Measurements from ENCODE around the gene AIDA. TPM values are rescaled to one million over a fixed set of nuclear protein-coding genes. Genes with fewer than 3 reads are reported as not detected.
A peak's percentile ranks its signal among the peaks of the same experiment; 100 is the strongest.

AIDA gene
- 91.1 and 92.8 TPM in 2 replicates for total RNA-seq (2021)
- long read RNA-seq, transcript AIDA-201 (10 exons, 3,008 nt) = major isoform, 52 of 65 reads
- long read RNA-seq, partial matches to known transcripts = 4 of 65 reads
- long read RNA-seq, other reads (novel, unspliced or antisense) = 9 of 65 reads

- no peaks in the 10 kb centered on the region for H3K9me3 ChIP-seq (ENCODE audit: control insufficient read depth, low read depth, low read length)
- H3K4ac ChIP-seq (ENCODE audit: low read depth, low read length) = no peak within 1 kb of the TSS
- WGBS (ENCODE audit: extremely low coverage, insufficient read length, low lambda C conversion rate) = no CpG with 5 or more reads among the region's 62 CpGs
- no peaks in the 10 kb centered on the region for H4K20me1 ChIP-seq (ENCODE audit: control insufficient read depth, insufficient read depth, insufficient read length)
- H2BK12ac ChIP-seq (ENCODE audit: insufficient read length, low read depth, low read length) = no peak within 1 kb of the TSS
- Mint-ChIP-seq H3K27me3 (ENCODE audit: low read depth) (no peaks in the 10 kb centered on the region), H3K9me3 (peaks cover 0 to 1% of the 10 kb centered on the region in 2 experiments; a peak in 3 of 5 replicates), H3K36me3 (ENCODE audit: insufficient read depth in 1 of 3, low read depth in 3 of 3) (peaks cover 0 to 15% (median 4%) of the 10 kb centered on the region in 3 experiments; a peak in 6 of 7 replicates), H3K4me1 (peaks cover 14 to 15% of the 10 kb centered on the region in 2 experiments), H3K4me3 (peak within 1 kb of the TSS; percentile 88 to 96), H3K27ac (peak within 1 kb of the TSS; percentile 98 to 100 (median 99))
- no peaks in the 10 kb centered on the region for H3K4me1 ChIP-seq (ENCODE audit: insufficient read depth, low read length)
- no peak within 1 kb of the TSS for H4K91ac ChIP-seq (ENCODE audit: insufficient read length, low read depth, low read length)
- no peak within 1 kb of the TSS for H4K8ac ChIP-seq (replicated peaks; ENCODE audit: insufficient read length, low read depth, low read length)
- H3K9ac ChIP-seq (ENCODE audit: extremely low read depth, insufficient read length, low read length) = peak within 1 kb of the TSS; percentile 92
- H3K23ac ChIP-seq (ENCODE audit: insufficient read length, low read depth, low read length) = no peak within 1 kb of the TSS
- peak within 1 kb of the TSS; percentile 72 for H3K27ac ChIP-seq (ENCODE audit: insufficient read length, low read depth, low read length)
- peak within 1 kb of the TSS; percentile 44 for H4K5ac ChIP-seq (ENCODE audit: insufficient read length, low read depth, low read length)
- peaks cover 10% of the 10 kb centered on the region; the same call in 1 of the 2 replicates for H3K79me2 ChIP-seq (ENCODE audit: insufficient read depth, low read length)
- peak within 1 kb of the TSS; percentile 98 for H3K14ac ChIP-seq (ENCODE audit: insufficient read depth, low read length)
- no peak within 1 kb of the TSS for H2BK20ac ChIP-seq (ENCODE audit: low read depth, low read length, poor library complexity, severe bottlenecking)
- DNase-seq = peak; percentile 92
- H3K56ac ChIP-seq (ENCODE audit: insufficient read length, low read depth, low read length) = no peak within 1 kb of the TSS
- peaks cover 2% of the 10 kb centered on the region for H3K79me1 ChIP-seq (ENCODE audit: insufficient read depth, low read depth, low read length, poor library complexity, severe bottlenecking)
- no peak within 1 kb of the TSS for H2AK5ac ChIP-seq (ENCODE audit: insufficient read length, low read length)
- no peaks in the 10 kb centered on the region for H3K27me3 ChIP-seq (ENCODE audit: insufficient read depth, low read length)
- no peak within 1 kb of the TSS for H3T11ph ChIP-seq (ENCODE audit: low read length)
- H3K4me2 ChIP-seq (ENCODE audit: insufficient read depth, insufficient read length, low read length) = peak within 1 kb of the TSS; percentile 96
- H2BK15ac ChIP-seq (ENCODE audit: low read depth, low read length) = no peak within 1 kb of the TSS
- peaks cover 5% of the 10 kb centered on the region for H3K23me2 ChIP-seq (ENCODE audit: insufficient read length, low read depth, low read length, poor library complexity, severe bottlenecking)
- H2AFZ ChIP-seq (ENCODE audit: low read length) = peak within 1 kb of the TSS; percentile 53
- peak within 1 kb of the TSS; percentile 99 for H3K18ac ChIP-seq (ENCODE audit: insufficient read length, low read depth, low read length)
- no peak within 1 kb of the TSS for H2BK120ac ChIP-seq (ENCODE audit: low read depth, low read length, poor library complexity, severe bottlenecking)
- no peak for TF ChIP-seq CTCF (conservative IDR thresholded peaks at IDR 0.05)
- H2BK5ac ChIP-seq (ENCODE audit: insufficient read length, low read length) = peak within 1 kb of the TSS; percentile 89
Measured at GRCh38 chr1:222712253-222713090, at the start of gene AIDA, which contains the start of gene BROX. Gene AIDA, minus strand, starts transcription at chr1:222712491. Its CDS starts 174 bp downstream, at chr1:222712317. Gene BROX, plus strand, starts transcription at chr1:222712564. Its CDS starts 3,136 bp downstream, at chr1:222715700.

Measured in H9 (cell line).